Gastroesophageal sphincter (tissue), 4 donors: Measurements from ENCODE around the gene DNAAF5. TPM values are rescaled to one million over a fixed set of nuclear protein-coding genes. Genes with fewer than 3 reads are reported as not detected.

ENCODE experiments used
- ATAC-seq: fragments of 150-250 bp; one replicate; pipeline ENCODE4 v1.9.1; 2016; ENCODE audit warnings: mild to moderate bottlenecking, moderate library complexity
- H3K27ac ChIP-seq, 4 donors: fragments of 200-600 bp; sonication (generic) in 3 of 4; 1 replicate in 3 of 4; 2 replicates in 1 of 4; pipeline ENCODE4 v1.5.1; 2016 to 2019
- H3K27me3 ChIP-seq: fragments of 200-600 bp; sonication (generic); one replicate; pipeline ENCODE4 v1.5.1; 2019
- H3K36me3 ChIP-seq, 2 donors: fragments of 200-600 bp; sonication (generic); one replicate each; pipeline ENCODE4 v1.5.1; 2019; ENCODE audit warnings: control low read depth in 1 of 2
- H3K4me1 ChIP-seq, 3 donors: fragments of 200-600 bp; sonication (generic); 1 replicate in 2 of 3; 2 replicates in 1 of 3; pipeline ENCODE4 v1.5.1; 2016 to 2019; ENCODE audit warnings: control low read depth in 2 of 3
- H3K4me3 ChIP-seq, 2 donors: fragments of 200-600 bp; sonication (generic); one replicate each; pipeline ENCODE4 v1.5.1; 2019; ENCODE audit warnings: mild to moderate bottlenecking in 1 of 2, moderate library complexity in 1 of 2
- H3K9me3 ChIP-seq, 3 donors: fragments of 200-600 bp; sonication (generic); one replicate each; pipeline ENCODE4 v1.5.1; 2017 to 2019; ENCODE audit warnings: control low read depth in 2 of 3
- CTCF ChIP-seq, 4 experiments: fragments of 200-600 bp in 2 of 4; fragments of 450-650 bp in 2 of 4; sonication (generic) in 1 of 4; IDR thresholded peaks; one replicate each; pipeline ENCODE4 v1.5.1; 2017 to 2019; ENCODE audit warnings: antibody characterized with exemption in 4 of 4, mild to moderate bottlenecking in 2 of 4, moderate library complexity in 2 of 4
- EP300 ChIP-seq: sonication (generic); formaldehyde crosslinking; IDR thresholded peaks from one replicate; pipeline ENCODE4 v1.6.1; 2017; ENCODE audit warnings: antibody characterized with exemption, mild to moderate bottlenecking
- POLR2A ChIP-seq, 2 donors: fragments of 450-650 bp; IDR thresholded peaks; one replicate each; pipeline ENCODE4 v1.6.1; 2017; ENCODE audit warnings: antibody characterized with exemption in 2 of 2, mild to moderate bottlenecking in 2 of 2, moderate library complexity in 1 of 2
- POLR2AphosphoS5 ChIP-seq: sonication (generic); formaldehyde crosslinking; IDR thresholded peaks from one replicate; pipeline ENCODE4 v1.6.1; 2017; ENCODE audit warnings: antibody characterized with exemption
- WGBS, 2 donors: methylation state at CpG; one replicate each; pipeline ENCODE4 v1.1.5; 2018; ENCODE audit warnings: low coverage in 1 of 2; 5-methylcytosine and 5-hydroxymethylcytosine counted together
- total RNA-seq, 4 donors: library from RNA; depleted of rRNA; stranded (reverse); fragments of >200 nt; gene quantifications; one replicate each; pipeline ENCODE4 v1.1.0, GENCODE V29; 2016

The DNAAF5 gene
- total RNA-seq, 4 donors from 2014 or later, result 17.4 to 36.4 (median 21.7) TPM

- H3K4me3 ChIP-seq, result no peak overlapping the region
- peak; percentile 2 for ATAC-seq
- no peaks in the 10 kb centered on the region for H3K9me3 ChIP-seq
- peaks cover 0 to 59% (median 16%) of the 10 kb centered on the region in 3 donors for H3K4me1 ChIP-seq
- H3K27ac ChIP-seq, result peak overlapping the region; percentile 55 to 90 (median 86)
- no peak for TF ChIP-seq POLR2AphosphoS5
- TF ChIP-seq EP300, result no peak
- TF ChIP-seq CTCF (IDR thresholded peaks at IDR 0.05), result no peak
- no peak for TF ChIP-seq POLR2A (IDR thresholded peaks at IDR 0.05)
- no peaks in the 10 kb centered on the region for H3K27me3 ChIP-seq
- H3K36me3 ChIP-seq, result peaks cover 0 to 50% of the 10 kb centered on the region in 2 donors
- 23 to 57% methylated on average over 6 of the region's 11 CpGs for WGBS, 2 donors
Observed at GRCh38 chr7:772005-772294, 45.5 kb downstream of the DNAAF5 start.

GRCh38 chr7:772392-772791 lies 45.9 kb downstream of the DNAAF5 start:
- H3K27ac ChIP-seq, result peak overlapping the region in 3 of 4 donors; percentile 84 to 90 (median 87)
- H3K4me1 ChIP-seq, result peaks cover 0 to 59% (median 16%) of the 10 kb centered on the region in 3 donors
- H3K36me3 ChIP-seq, result peaks cover 0 to 53% of the 10 kb centered on the region in 2 donors
- no peaks in the 10 kb centered on the region for H3K9me3 ChIP-seq
- H3K27me3 ChIP-seq, result no peaks in the 10 kb centered on the region
- ATAC-seq, result no peak
- H3K4me3 ChIP-seq, result no peak overlapping the region
- TF ChIP-seq POLR2A (IDR thresholded peaks at IDR 0.05) (no peak), EP300 (no peak), POLR2AphosphoS5 (no peak), CTCF (IDR thresholded peaks at IDR 0.05) (no peak)
- WGBS, 2 donors, result no CpG with 5 or more reads among the region's 13 CpGs

GRCh38 chr7:772861-773621 lies 46.5 kb downstream of the DNAAF5 start:
- peaks cover 0 to 55% of the 10 kb centered on the region in 2 donors for H3K36me3 ChIP-seq
- no peaks in the 10 kb centered on the region for H3K27me3 ChIP-seq
- H3K4me1 ChIP-seq, result peaks cover 0 to 58% (median 16%) of the 10 kb centered on the region in 3 donors
- TF ChIP-seq EP300, result no peak
- no peak for TF ChIP-seq CTCF (IDR thresholded peaks at IDR 0.05)
- no peak for TF ChIP-seq POLR2AphosphoS5
- no peak for ATAC-seq
- H3K4me3 ChIP-seq, result no peak overlapping the region
- WGBS, 2 donors, result 90 to 96% methylated on average over 4 to 14 of the region's 32 CpGs
- H3K27ac ChIP-seq, result peak overlapping the region in 3 of 4 donors; percentile 84 to 90 (median 87)
- no peaks in the 10 kb centered on the region for H3K9me3 ChIP-seq

- 100% methylated on average over 1 of the region's 12 CpGs; no CpG with 5 or more reads in 1 of the 2 donors for WGBS, 2 donors
- peaks cover 0 to 58% of the 10 kb centered on the region in 2 donors for H3K36me3 ChIP-seq
- no peaks in the 10 kb centered on the region for H3K9me3 ChIP-seq
- H3K27me3 ChIP-seq, result no peaks in the 10 kb centered on the region
- TF ChIP-seq POLR2AphosphoS5, result no peak
- TF ChIP-seq CTCF (IDR thresholded peaks at IDR 0.05), result no peak
- no peak for TF ChIP-seq EP300
- no peak for TF ChIP-seq POLR2A (IDR thresholded peaks at IDR 0.05)
- H3K4me1 ChIP-seq, result peaks cover 0 to 54% (median 16%) of the 10 kb centered on the region in 3 donors
- no peak overlapping the region for H3K4me3 ChIP-seq
- peak overlapping the region in 1 of 4 donors; percentile 90 for H3K27ac ChIP-seq
- no peak for ATAC-seq
Observed at GRCh38 chr7:773622-773915, 47.1 kb downstream of the DNAAF5 start.
